ENCODE measurements around the gene ZNF134. TPM values are rescaled to one million over a fixed set of nuclear protein-coding genes. Genes with fewer than 3 reads are reported as not detected.

ZNF134 gene
- total RNA-seq, 1 donor from 2014 or later: 13.3 TPM

DNA sequence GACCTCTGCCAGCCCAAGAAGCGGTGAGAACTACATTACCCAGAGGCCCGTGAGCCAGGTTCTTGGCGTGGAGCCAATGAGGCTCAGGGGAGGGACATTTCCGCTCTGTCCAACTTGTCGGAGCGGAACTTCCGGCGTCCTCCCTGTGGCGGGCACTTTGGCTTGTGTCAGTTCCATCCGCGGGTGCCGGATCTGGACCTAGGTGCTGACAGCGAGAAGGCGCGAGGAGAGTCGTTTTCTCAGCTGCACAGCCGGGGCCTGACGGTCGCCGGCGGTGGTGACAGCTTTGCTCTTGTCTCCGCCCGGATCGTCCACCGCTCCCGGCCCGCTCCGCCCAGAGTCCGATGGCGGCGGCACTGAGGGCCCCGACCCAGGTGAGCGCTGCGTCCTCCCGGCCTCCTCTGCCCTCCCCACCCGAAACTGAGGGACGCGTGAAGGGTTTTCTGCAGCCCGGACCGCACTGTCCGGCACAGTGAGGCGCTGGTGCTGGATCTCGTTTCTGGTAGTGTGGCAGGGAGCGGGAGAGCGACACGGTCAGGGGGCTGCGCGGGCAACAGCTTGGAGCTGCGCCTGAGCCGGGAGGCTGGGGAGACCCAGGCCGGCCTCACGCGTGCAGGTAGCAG is 14.2 kb upstream of the ZNF134 start, which contains the start of gene ZNF530:
TSS of gene ZNF530 (plus strand) at position 125 of the 623 bp plus-strand sequence. CDS start 4,461 bp downstream, outside the sequence.
- peaks cover 23% of the 10 kb centered on the region for H3K4me1 ChIP-seq
- intact Hi-C loops (cut with micrococcal nuclease): no loop called here
- no peaks in the 10 kb centered on the region for H3K27me3 ChIP-seq (ENCODE audit: low read depth)
- peaks cover 39% of the 10 kb centered on the region for H3K9me3 ChIP-seq (replicated peaks)
- peaks cover 34% of the 10 kb centered on the region for H3K36me3 ChIP-seq
- TF ChIP-seq, protein P1, sequence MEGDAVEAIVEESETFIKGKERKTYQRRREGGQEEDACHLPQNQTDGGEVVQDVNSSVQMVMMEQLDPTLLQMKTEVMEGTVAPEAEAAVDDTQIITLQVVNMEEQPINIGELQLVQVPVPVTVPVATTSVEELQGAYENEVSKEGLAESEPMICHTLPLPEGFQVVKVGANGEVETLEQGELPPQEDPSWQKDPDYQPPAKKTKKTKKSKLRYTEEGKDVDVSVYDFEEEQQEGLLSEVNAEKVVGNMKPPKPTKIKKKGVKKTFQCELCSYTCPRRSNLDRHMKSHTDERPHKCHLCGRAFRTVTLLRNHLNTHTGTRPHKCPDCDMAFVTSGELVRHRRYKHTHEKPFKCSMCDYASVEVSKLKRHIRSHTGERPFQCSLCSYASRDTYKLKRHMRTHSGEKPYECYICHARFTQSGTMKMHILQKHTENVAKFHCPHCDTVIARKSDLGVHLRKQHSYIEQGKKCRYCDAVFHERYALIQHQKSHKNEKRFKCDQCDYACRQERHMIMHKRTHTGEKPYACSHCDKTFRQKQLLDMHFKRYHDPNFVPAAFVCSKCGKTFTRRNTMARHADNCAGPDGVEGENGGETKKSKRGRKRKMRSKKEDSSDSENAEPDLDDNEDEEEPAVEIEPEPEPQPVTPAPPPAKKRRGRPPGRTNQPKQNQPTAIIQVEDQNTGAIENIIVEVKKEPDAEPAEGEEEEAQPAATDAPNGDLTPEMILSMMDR (IDR thresholded peaks at IDR 0.05; ENCODE audit: borderline replicate concordance): no peak
- H3K4me3 ChIP-seq: peak within 1 kb of the TSS; percentile 87
- peak; percentile 96 for DNase-seq
- peak within 1 kb of the TSS; percentile 78 for H3K27ac ChIP-seq (replicated peaks)

DNA sequence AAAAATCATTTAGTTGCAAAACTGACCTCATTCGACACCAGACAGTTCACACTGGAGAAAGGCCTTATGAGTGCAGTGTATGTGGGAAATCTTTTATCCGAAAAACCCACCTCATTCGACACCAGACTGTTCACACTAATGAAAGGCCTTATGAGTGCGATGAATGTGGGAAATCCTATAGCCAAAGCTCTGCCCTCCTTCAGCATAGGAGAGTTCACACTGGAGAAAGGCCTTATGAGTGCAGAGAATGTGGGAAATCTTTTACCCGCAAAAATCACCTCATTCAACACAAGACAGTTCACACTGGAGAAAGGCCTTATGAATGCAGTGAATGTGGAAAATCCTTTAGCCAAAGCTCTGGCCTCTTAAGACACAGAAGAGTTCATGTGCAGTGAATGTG is 7.1 kb upstream of the ZNF134 start:
- intact Hi-C loops (cut with micrococcal nuclease): no loop called here
- peaks cover 99% of the 10 kb centered on the region for H3K9me3 ChIP-seq (replicated peaks)

DNA sequence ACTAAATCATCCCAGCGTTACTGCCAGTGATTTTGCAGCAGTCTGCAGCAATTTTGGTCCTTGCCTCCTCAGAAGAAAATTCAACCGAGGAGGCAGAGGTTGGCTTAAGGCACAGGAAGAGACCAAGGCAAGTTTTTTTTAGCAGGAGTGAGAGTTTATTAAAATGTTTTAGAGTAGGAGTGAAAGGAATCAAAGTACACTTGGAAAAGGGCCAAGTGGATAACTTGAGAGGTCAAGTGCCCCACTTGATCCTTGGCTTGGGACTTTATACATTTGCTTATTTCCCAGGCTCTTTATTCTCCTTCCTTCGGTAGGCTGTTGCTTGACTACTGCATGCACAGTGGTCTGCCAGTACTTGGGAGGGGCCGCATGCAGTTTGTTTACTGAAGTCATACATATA is 2.9 kb upstream of the ZNF134 start:
- Histone ChIP-seq H3K36me3 (peaks cover 35% of the 10 kb centered on the region), H3K4me1 (peaks cover 28% of the 10 kb centered on the region), H3K9me3 (replicated peaks) (peaks cover 71% of the 10 kb centered on the region), H3K4me3 (no peak overlapping the region), H3K27ac (replicated peaks) (no peak overlapping the region), H3K27me3 (ENCODE audit: low read depth) (no peaks in the 10 kb centered on the region)
- no peak for DNase-seq
- TF ChIP-seq, protein P1 (IDR thresholded peaks at IDR 0.05; ENCODE audit: borderline replicate concordance): no peak
- intact Hi-C loops (cut with micrococcal nuclease): no loop called here

More for the DNA sequence above, 7.1 kb upstream of the ZNF134 start:
- H3K27ac ChIP-seq (replicated peaks): no peak overlapping the region
- no peak for DNase-seq
- no peaks in the 10 kb centered on the region for H3K4me1 ChIP-seq
- H3K36me3 ChIP-seq: peaks cover 63% of the 10 kb centered on the region
- TF ChIP-seq, protein P1 (IDR thresholded peaks at IDR 0.05; ENCODE audit: borderline replicate concordance): no peak
- H3K4me3 ChIP-seq: no peak overlapping the region
- H3K27me3 ChIP-seq (ENCODE audit: low read depth): no peaks in the 10 kb centered on the region

DNA sequence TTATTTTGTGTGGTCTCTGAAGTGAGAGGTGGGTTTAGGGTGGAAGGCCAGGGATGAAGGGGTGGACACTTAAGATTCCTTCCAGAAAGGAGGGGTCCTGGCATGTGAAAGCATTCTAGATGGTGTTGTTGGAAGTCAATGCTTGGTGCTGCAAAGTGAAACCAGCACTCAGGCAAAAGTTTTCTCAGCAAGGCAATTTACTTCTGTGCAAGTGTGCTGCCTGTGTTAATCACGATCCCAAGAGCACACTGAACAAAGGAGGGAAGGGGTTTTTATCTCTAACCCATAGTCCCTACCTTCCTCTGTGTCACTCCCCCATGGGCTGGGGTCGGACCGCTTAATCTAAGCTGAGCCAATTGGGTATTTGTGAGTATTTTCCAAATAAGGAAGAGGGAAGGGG is 1.3 kb downstream of the ZNF134 start:
- peaks cover 55% of the 10 kb centered on the region for H3K4me1 ChIP-seq
- TF ChIP-seq, protein P1 (IDR thresholded peaks at IDR 0.05; ENCODE audit: borderline replicate concordance): no peak
- no peak overlapping the region for H3K27ac ChIP-seq (replicated peaks)
- intact Hi-C loops (cut with micrococcal nuclease): no loop called here
- peaks cover 56% of the 10 kb centered on the region for H3K36me3 ChIP-seq
- H3K27me3 ChIP-seq (ENCODE audit: low read depth): no peaks in the 10 kb centered on the region
- H3K4me3 ChIP-seq: peak overlapping the region; percentile 95
- DNase-seq: no peak
- peaks cover 72% of the 10 kb centered on the region for H3K9me3 ChIP-seq (replicated peaks)

DNA sequence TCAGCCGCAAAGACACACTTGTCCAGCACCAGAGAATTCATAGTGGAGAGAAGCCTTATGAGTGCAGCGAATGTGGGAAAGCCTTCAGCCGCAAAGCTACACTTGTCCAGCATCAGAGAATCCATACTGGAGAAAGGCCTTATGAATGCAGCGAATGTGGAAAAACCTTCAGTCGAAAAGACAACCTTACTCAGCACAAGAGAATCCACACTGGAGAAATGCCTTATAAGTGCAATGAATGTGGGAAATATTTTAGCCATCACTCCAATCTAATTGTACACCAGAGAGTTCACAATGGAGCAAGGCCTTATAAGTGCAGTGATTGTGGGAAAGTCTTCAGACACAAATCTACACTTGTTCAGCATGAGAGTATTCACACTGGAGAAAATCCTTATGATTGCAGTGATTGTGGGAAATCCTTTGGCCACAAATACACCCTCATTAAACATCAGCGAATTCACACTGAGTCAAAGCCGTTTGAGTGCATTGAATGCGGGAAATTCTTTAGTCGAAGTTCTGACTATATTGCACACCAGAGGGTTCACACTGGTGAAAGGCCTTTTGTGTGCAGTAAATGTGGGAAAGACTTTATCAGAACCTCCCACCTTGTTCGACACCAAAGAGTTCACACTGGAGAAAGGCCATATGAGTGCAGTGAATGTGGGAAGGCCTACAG is 6.8 kb downstream of the ZNF134 start:
- Histone ChIP-seq H3K9me3 (replicated peaks) (peaks cover 100% of the 10 kb centered on the region), H3K36me3 (peaks cover 96% of the 10 kb centered on the region), H3K4me1 (peaks cover 31% of the 10 kb centered on the region), H3K27ac (replicated peaks) (no peak overlapping the region), H3K27me3 (ENCODE audit: low read depth) (no peaks in the 10 kb centered on the region), H3K4me3 (no peak overlapping the region)
- TF ChIP-seq, protein P1 (IDR thresholded peaks at IDR 0.05; ENCODE audit: borderline replicate concordance): no peak
- intact Hi-C loops (cut with micrococcal nuclease): no loop called here
- no peak for DNase-seq
